BJ (cell line): ENCODE data around the gene MAP3K14. TPM values are rescaled to one million over a fixed set of nuclear protein-coding genes. Genes with fewer than 3 reads are reported as not detected.

Source experiments
- CTCF ChIA-PET: fragments of 350-600 bp; formaldehyde crosslinking; extraction: SDS; loops from one replicate; lab custom pipeline; 2021; ENCODE audit warnings: antibody characterized with exemption, inconsistent platforms; lab: Yijun Ruan, JAX
- POLR2A ChIA-PET: fragments of 300-600 bp; sonication (Branson Sonifier 250); formaldehyde crosslinking; extraction: SDS; loops from one replicate; lab custom pipeline; 2021; ENCODE audit warnings: antibody characterized with exemption; lab: Charles Lee
- DNase-seq: peaks from one replicate; pipeline ENCODE4 v3.0.0-alpha.2; 2011; ENCODE audit warnings: low read depth
- H3K27me3 ChIP-seq: 2 replicates; pipeline ENCODE4 v1.6.0; 2011; ENCODE audit warnings: low read length; ENCODE audit not compliant: control insufficient read depth, insufficient read depth
- H3K36me3 ChIP-seq: 2 replicates; pipeline ENCODE4 v1.5.1; 2011; ENCODE audit warnings: low read length; ENCODE audit not compliant: control insufficient read depth, insufficient read depth
- H3K4me3 ChIP-seq: 2 replicates; pipeline ENCODE4 v1.5.1; 2011; ENCODE audit warnings: low read depth, mild to moderate bottlenecking, control low read depth, low read length
- polyA plus RNA-seq: library from polyadenylated mRNA; depleted of rRNA; stranded (reverse); fragments of >200 nt; gene quantifications from 2 replicates; pipeline ENCODE4 v1.2.3, GENCODE V29; 2011
- TF ChIP-seq, protein P1 (sequence below): IDR thresholded peaks from 2 replicates; pipeline ENCODE4 v1.5.1; 2011; ENCODE audit warnings: low read depth, mild to moderate bottlenecking, control low read depth, inconsistent platforms, low read length, moderate library complexity; ENCODE audit not compliant: insufficient read depth

The MAP3K14 gene
- polyA plus RNA-seq, 1 experiment, result 6.5 TPM

DNA sequence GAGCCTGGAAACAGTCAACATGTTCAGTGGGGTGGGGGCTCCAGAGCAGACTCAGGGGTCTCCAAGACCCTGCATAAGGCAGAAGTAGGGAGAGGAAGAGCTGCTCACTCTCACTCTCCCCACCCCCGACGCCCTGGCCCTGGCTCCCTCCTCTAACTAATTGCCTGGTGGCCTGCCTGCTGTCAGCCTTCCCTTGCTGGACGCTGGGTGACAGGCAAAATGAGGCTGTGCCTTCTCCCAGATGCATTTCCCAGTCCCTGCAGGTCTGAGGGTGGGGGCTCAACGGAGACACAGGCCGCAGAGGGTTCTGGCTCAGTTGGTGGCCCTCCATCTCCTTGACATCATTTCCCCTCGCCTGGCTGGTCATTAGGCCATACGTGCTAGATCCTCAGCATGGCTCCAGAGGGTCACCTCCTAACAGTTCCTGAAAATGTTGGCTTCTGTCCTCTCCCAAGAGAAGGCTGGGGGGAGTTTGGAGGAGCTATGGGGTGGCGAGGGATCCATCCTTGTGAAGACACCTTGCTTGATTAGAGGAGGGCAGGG is 93.8 kb downstream of the MAP3K14 start:
- Histone ChIP-seq H3K36me3 (no peaks in the 10 kb centered on the region), H3K4me3 (no peak overlapping the region), H3K27me3 (peaks cover 5% of the 10 kb centered on the region; the same call in 1 of the 2 replicates)
- CTCF ChIA-PET, result interaction anchor here (1.3 to 6.8 kb wide), 4 partner anchors 8 to 164 kb away, joined by 3 to 85 read pairs (median 46); no protein-coding TSS in a partner anchor
- POLR2A ChIA-PET, result no interaction called here
- TF ChIP-seq, protein P1, sequence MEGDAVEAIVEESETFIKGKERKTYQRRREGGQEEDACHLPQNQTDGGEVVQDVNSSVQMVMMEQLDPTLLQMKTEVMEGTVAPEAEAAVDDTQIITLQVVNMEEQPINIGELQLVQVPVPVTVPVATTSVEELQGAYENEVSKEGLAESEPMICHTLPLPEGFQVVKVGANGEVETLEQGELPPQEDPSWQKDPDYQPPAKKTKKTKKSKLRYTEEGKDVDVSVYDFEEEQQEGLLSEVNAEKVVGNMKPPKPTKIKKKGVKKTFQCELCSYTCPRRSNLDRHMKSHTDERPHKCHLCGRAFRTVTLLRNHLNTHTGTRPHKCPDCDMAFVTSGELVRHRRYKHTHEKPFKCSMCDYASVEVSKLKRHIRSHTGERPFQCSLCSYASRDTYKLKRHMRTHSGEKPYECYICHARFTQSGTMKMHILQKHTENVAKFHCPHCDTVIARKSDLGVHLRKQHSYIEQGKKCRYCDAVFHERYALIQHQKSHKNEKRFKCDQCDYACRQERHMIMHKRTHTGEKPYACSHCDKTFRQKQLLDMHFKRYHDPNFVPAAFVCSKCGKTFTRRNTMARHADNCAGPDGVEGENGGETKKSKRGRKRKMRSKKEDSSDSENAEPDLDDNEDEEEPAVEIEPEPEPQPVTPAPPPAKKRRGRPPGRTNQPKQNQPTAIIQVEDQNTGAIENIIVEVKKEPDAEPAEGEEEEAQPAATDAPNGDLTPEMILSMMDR, result no peak
- no peak for DNase-seq

GRCh38 chr17:45222289-45222995 is 94.4 kb downstream of the MAP3K14 start:
- Histone ChIP-seq H3K36me3 (no peaks in the 10 kb centered on the region), H3K4me3 (peak overlapping the region; percentile 53), H3K27me3 (peaks cover 5% of the 10 kb centered on the region; the same call in 1 of the 2 replicates)
- ChIA-PET POLR2A (no interaction called here), CTCF (interaction anchor here (0.9 to 6.8 kb wide), 7 partner anchors 9 to 203 kb away, joined by 3 to 85 read pairs (median 14); partner anchors contain the start of gene ACBD4)
- DNase-seq, result no peak
- TF ChIP-seq, protein P1, result no peak

GRCh38 chr17:45222014-45222288 is 94.9 kb downstream of the MAP3K14 start:
- ChIA-PET POLR2A (no interaction called here), CTCF (interaction anchor here (0.9 to 6.8 kb wide), 8 partner anchors 9 to 204 kb away, joined by 3 to 85 read pairs (median 10); partner anchors contain the start of gene ACBD4)
- TF ChIP-seq, protein P1, result no peak
- peaks cover 5% of the 10 kb centered on the region; the same call in 1 of the 2 replicates for H3K27me3 ChIP-seq
- no peak for DNase-seq
- no peaks in the 10 kb centered on the region for H3K36me3 ChIP-seq
- peak overlapping the region; percentile 53 for H3K4me3 ChIP-seq

GRCh38 chr17:45221081-45222013 is 95.5 kb downstream of the MAP3K14 start, which contains the start of gene FMNL1:
TSS of gene FMNL1 (plus strand) at chr17:45221885. CDS start at chr17:45222125, 240 bp downstream.
- POLR2A ChIA-PET, result interaction anchor here (1.2 kb wide), 1 partner anchor 72 kb away, joined by 4 read pairs; the partner anchor contains the start of gene HEXIM1
- DNase-seq, result no peak
- TF ChIP-seq, protein P1, result no peak
- no peaks in the 10 kb centered on the region for H3K36me3 ChIP-seq
- peaks cover 5% of the 10 kb centered on the region; the same call in 1 of the 2 replicates for H3K27me3 ChIP-seq
- CTCF ChIA-PET, result interaction anchor here (0.8 to 6.8 kb wide), 12 partner anchors 10 to 206 kb away, joined by 3 to 85 read pairs (median 10); partner anchors contain the start of gene ACBD4
- peak within 1 kb of the TSS; percentile 53 for H3K4me3 ChIP-seq
